Sigmoid colon (tissue), 7 donors: ENCODE results near the gene GTPBP3. TPM values are rescaled to one million over a fixed set of nuclear protein-coding genes. Genes with fewer than 3 reads are reported as not detected.
A peak's percentile ranks its signal among the peaks of the same experiment; 100 is the strongest.

Experiments used
- DNase-seq: peaks from one replicate; pipeline ENCODE4 v3.0.0-alpha.2; 2019
- H3K27ac ChIP-seq, 4 donors: fragments of 200-600 bp; sonication (generic); one replicate each; pipeline ENCODE4 v1.5.1; 2016 to 2019; ENCODE audit warnings: mild to moderate bottlenecking in 1 of 4
- H3K27me3 ChIP-seq, 3 donors: fragments of 200-600 bp; sonication (generic); one replicate each; pipeline ENCODE4 v1.5.1; 2019; ENCODE audit warnings: mild to moderate bottlenecking in 1 of 3
- H3K36me3 ChIP-seq, 4 donors: fragments of 200-600 bp; sonication (generic); one replicate each; pipeline ENCODE4 v1.5.1; 2016 to 2019
- H3K4me1 ChIP-seq, 4 donors: fragments of 200-600 bp; sonication (generic); one replicate each; pipeline ENCODE4 v1.5.1; 2017 to 2019
- H3K4me3 ChIP-seq, 4 donors: fragments of 200-600 bp; sonication (generic); one replicate each; pipeline ENCODE4 v1.5.1; 2017 to 2019; ENCODE audit warnings: mild to moderate bottlenecking in 2 of 4, moderate library complexity in 1 of 4
- H3K9me3 ChIP-seq, 4 donors: fragments of 200-600 bp in 3 of 4; sonication (generic) in 3 of 4; one replicate each; pipeline versions ENCODE4 v1.5.1 to v1.6.1; 2013 to 2019
- EP300 ChIP-seq, 4 donors: sonication (generic); formaldehyde crosslinking; IDR thresholded peaks; one replicate each; pipeline ENCODE4 v1.6.1; 2017; ENCODE audit warnings: antibody characterized with exemption in 4 of 4
- POLR2A ChIP-seq, 2 donors: fragments of 450-650 bp; IDR thresholded peaks; one replicate each; pipeline ENCODE4 v1.6.1; 2016; ENCODE audit warnings: antibody characterized with exemption in 2 of 2, mild to moderate bottlenecking in 2 of 2, moderate library complexity in 2 of 2
- POLR2AphosphoS5 ChIP-seq, 4 donors: sonication (generic); formaldehyde crosslinking; IDR thresholded peaks; one replicate each; pipeline ENCODE4 v1.6.1; 2017; ENCODE audit warnings: antibody characterized with exemption in 4 of 4
- WGBS, 2 donors: extraction: QIAGEN DNeasy Blood & Tissue Kit; methylation state at CpG; one replicate each; pipeline ENCODE4 v1.1.7; 2013; 5-methylcytosine and 5-hydroxymethylcytosine counted together
- intact Hi-C: fragments of 100-400 bp; cut with DNase I; formaldehyde crosslinking; loops from one replicate; pipeline ENCODE4 v1.15.1; 2023
- polyA plus RNA-seq, 3 donors: library from polyadenylated mRNA; stranded (reverse); fragments of 200-250 nt; gene quantifications; one replicate each; pipeline ENCODE4 v1.2.3, GENCODE V29; 2013
- total RNA-seq, 4 donors: library from RNA; depleted of rRNA; stranded (reverse); fragments of >200 nt; gene quantifications; one replicate each; pipeline ENCODE4 v1.1.0, GENCODE V29; 2016
- TF ChIP-seq, protein P1 (sequence below), 4 experiments: fragments of 450-650 bp in 3 of 4; fragments of 200-600 bp in 1 of 4; IDR thresholded peaks; one replicate each; pipeline ENCODE4 v1.5.1; 2016 to 2019; ENCODE audit warnings: antibody characterized with exemption in 4 of 4, mild to moderate bottlenecking in 3 of 4, moderate library complexity in 2 of 4
- donor health status: healthy with polysubstance abuse.
- donor health status: Bipolar disorder and iron deficiency.
- donor health status: healthy.

The GTPBP3 gene
- total and polyA plus RNA-seq, 7 donors, result 3.7 to 22.2 (median 13.2) TPM

DNA sequence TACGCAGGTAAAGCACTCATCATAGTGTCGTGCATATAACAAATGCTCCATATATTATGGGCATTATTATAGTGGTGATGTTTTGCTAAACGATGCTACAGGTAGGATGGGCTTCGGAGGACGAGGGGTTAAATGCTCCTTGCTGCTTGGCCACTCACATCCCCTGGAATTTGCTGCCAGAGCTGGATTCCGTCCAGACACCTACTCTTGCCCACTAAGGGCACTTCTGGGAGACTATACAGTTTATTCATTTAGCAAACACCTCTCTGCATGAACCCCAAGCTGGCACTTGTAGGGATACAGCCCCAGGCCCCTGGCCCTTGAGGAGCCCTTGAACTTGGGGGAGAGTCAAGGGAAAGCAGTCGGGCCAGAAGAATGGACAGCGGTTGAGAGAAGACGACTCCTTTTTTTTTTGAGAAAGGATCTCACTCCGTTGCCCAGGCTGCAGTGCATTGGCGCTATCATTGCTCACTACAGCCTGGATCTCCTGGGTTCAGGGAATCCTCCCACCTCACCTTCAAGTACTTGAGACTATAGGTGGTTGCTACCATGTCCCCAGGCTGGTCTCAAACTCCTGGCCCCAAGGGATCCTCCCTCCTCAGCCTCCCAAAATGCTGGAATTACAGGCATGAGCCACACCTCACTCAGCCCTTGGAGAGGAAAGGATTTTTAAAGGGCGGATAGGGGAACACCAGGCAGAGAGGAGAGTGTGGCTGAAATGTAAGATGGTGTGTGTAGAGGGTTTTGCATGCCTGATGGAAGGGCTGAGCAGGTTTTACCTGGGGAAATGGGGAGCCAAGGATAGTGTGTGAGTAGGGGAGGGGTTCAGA, 32.8 kb upstream of the GTPBP3 start:
- no peaks in the 10 kb centered on the region for H3K27me3 ChIP-seq
- TF ChIP-seq EP300 (IDR thresholded peaks at IDR 0.05), result no peak
- TF ChIP-seq, protein P1, sequence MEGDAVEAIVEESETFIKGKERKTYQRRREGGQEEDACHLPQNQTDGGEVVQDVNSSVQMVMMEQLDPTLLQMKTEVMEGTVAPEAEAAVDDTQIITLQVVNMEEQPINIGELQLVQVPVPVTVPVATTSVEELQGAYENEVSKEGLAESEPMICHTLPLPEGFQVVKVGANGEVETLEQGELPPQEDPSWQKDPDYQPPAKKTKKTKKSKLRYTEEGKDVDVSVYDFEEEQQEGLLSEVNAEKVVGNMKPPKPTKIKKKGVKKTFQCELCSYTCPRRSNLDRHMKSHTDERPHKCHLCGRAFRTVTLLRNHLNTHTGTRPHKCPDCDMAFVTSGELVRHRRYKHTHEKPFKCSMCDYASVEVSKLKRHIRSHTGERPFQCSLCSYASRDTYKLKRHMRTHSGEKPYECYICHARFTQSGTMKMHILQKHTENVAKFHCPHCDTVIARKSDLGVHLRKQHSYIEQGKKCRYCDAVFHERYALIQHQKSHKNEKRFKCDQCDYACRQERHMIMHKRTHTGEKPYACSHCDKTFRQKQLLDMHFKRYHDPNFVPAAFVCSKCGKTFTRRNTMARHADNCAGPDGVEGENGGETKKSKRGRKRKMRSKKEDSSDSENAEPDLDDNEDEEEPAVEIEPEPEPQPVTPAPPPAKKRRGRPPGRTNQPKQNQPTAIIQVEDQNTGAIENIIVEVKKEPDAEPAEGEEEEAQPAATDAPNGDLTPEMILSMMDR (IDR thresholded peaks at IDR 0.05), result no peak
- no peak for TF ChIP-seq POLR2AphosphoS5 (IDR thresholded peaks at IDR 0.05)
- no peak for TF ChIP-seq POLR2A (IDR thresholded peaks at IDR 0.05)
- WGBS, 2 donors, result 41 to 73% methylated on average over 12 of the region's 12 CpGs
- H3K4me3 ChIP-seq, result peak overlapping the region in 2 of 4 donors; percentile 67 to 74
- peaks cover 0 to 67% (median 56%) of the 10 kb centered on the region in 4 donors for H3K4me1 ChIP-seq
- H3K36me3 ChIP-seq, result peaks cover 0 to 10% (median 2%) of the 10 kb centered on the region in 4 donors
- no peak for DNase-seq
- peak overlapping the region; percentile 92 to 97 (median 94) for H3K27ac ChIP-seq
- H3K9me3 ChIP-seq, result no peaks in the 10 kb centered on the region
- intact Hi-C loops, result loop anchor here (2.0 to 5.0 kb wide), 2 partner anchors 30 to 57 kb away; partner anchors contain the start of genes ANO8 and NR2F6

- H3K27me3 ChIP-seq, result no peaks in the 10 kb centered on the region
- TF ChIP-seq EP300 (IDR thresholded peaks at IDR 0.05) (peak in 1 of 4 donors; percentile 32), POLR2AphosphoS5 (IDR thresholded peaks at IDR 0.05) (peak in 1 of 4 donors; percentile 58), POLR2A (IDR thresholded peaks at IDR 0.05) (no peak)
- TF ChIP-seq, protein P1 (IDR thresholded peaks at IDR 0.05), result no peak
- no peak for DNase-seq
- no peaks in the 10 kb centered on the region for H3K9me3 ChIP-seq
- H3K4me1 ChIP-seq, result peaks cover 0 to 72% (median 61%) of the 10 kb centered on the region in 4 donors
- 1 to 2% methylated on average over 7 of the region's 7 CpGs for WGBS, 2 donors
- peak overlapping the region; percentile 92 to 97 (median 94) for H3K27ac ChIP-seq
- intact Hi-C loops, result loop anchor here (2.0 to 5.0 kb wide), 2 partner anchors 30 to 58 kb away; partner anchors contain the start of genes ANO8 and NR2F6
- H3K4me3 ChIP-seq, result peak overlapping the region; percentile 67 to 78 (median 72)
- peaks cover 0 to 10% (median 2%) of the 10 kb centered on the region in 4 donors for H3K36me3 ChIP-seq
Observed at GRCh38 chr19:17305216-17305516, 32.2 kb upstream of the GTPBP3 start.

DNA sequence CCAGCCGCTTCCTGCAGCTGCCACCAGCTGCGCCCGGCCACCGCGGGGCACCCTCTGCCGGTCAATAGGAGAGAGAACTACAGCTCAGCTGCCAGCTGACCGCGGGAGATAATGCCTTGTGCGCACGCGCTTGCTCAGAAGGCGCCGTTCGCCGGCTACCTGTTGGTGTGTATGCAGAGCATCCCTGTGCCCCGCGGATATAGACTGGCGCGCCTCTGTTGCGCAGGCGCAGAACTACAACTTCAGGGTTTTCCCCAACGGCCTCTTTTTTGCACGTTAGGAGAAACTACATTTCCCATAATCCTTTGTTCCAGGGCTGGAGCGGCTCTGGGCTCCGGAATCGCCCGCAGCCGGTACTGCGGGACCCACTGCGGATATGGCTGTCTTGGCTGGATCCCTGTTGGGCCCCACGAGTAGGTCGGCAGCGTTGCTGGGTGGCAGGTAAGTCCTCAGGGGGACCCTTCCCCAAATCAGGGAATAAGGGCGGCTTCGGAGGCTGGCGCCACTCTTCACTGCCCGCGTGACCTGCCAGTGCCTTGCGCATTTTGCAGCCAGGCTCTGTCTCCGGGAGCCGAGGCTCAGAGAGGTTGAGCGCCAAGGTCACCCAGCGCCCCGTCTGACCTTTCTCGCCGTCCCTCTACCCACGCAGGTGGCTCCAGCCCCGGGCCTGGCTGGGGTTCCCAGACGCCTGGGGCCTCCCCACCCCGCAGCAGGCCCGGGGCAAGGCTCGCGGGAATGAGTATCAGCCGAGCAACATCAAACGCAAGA, 31.7 kb upstream of the GTPBP3 start, which contains the start of gene MRPL34:
MRPL34 (plus strand) TSS at position 356 of the 768 bp plus-strand sequence; CDS start at position 377, 21 bp downstream.
- H3K4me3 ChIP-seq, result peak within 1 kb of the TSS; percentile 67 to 78 (median 72)
- no peaks in the 10 kb centered on the region for H3K9me3 ChIP-seq
- 0% methylated on average over 55 of the region's 55 CpGs for WGBS, 2 donors
- intact Hi-C loops, result loop anchor here (2.0 to 5.0 kb wide), 2 partner anchors 29 to 58 kb away; partner anchors contain the start of genes ANO8 and NR2F6
- H3K4me1 ChIP-seq, result peaks cover 0 to 75% (median 66%) of the 10 kb centered on the region in 4 donors
- peak; percentile 99 for DNase-seq
- H3K27me3 ChIP-seq, result no peaks in the 10 kb centered on the region
- peaks cover 0 to 5% (median 2%) of the 10 kb centered on the region in 4 donors for H3K36me3 ChIP-seq
- H3K27ac ChIP-seq, result peak within 1 kb of the TSS; percentile 92 to 97 (median 94)
- peak in 3 of 4 donors; percentile 78 to 94 (median 83) for TF ChIP-seq POLR2AphosphoS5 (IDR thresholded peaks at IDR 0.05)
- TF ChIP-seq, protein P1 (IDR thresholded peaks at IDR 0.05), result peak; percentile 71 to 93 (median 84)
- peak in 1 of 4 donors; percentile 4 for TF ChIP-seq EP300 (IDR thresholded peaks at IDR 0.05)
- peak; percentile 53 to 59 for TF ChIP-seq POLR2A (IDR thresholded peaks at IDR 0.05)

DNA sequence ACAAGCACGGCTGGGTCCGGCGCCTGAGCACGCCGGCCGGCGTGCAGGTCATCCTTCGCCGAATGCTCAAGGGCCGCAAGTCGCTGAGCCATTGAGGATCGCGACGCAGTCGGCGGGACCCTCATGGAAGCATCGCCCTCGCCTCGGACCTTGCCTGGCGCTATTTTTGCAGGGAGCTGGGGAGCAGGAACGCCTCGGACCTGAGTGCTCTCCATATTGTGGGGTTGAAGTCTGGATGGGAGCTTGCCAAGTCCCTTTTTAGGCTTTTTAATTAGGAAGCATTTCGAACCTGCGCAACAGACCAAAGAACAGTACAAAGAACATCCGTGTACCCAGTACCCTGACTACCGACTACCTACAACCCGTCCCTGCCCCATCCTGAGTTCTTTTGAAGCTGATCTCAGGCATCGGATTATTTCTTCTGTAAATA, 31.1 kb upstream of the GTPBP3 start:
- TF ChIP-seq EP300 (IDR thresholded peaks at IDR 0.05) (no peak), POLR2A (IDR thresholded peaks at IDR 0.05) (no peak)
- 2 to 7% methylated on average over 28 of the region's 28 CpGs for WGBS, 2 donors
- Histone ChIP-seq H3K9me3 (no peaks in the 10 kb centered on the region), H3K4me1 (peaks cover 0 to 75% (median 69%) of the 10 kb centered on the region in 4 donors), H3K4me3 (peak overlapping the region; percentile 67 to 78 (median 72)), H3K27ac (peak overlapping the region; percentile 92 to 97 (median 94)), H3K27me3 (no peaks in the 10 kb centered on the region), H3K36me3 (peaks cover 0 to under 1% (median 0%) of the 10 kb centered on the region in 4 donors)
- intact Hi-C loops, result loop anchor here (5.0 kb wide), 1 partner anchor 59 kb away; the partner anchor contains the start of gene NR2F6
- DNase-seq, result no peak
